NB4 (cell line): Measurements from ENCODE around the gene TSBP1.

Source experiments
- DNase-seq: peaks from one replicate; pipeline ENCODE4 v3.0.0; 2010; ENCODE audit warnings: low read depth
- H3K4me3 ChIP-seq: one replicate; pipeline ENCODE4 v1.5.1; 2011; ENCODE audit warnings: mild to moderate bottlenecking, low read depth, low read length, moderate library complexity
- MYC ChIP-seq: IDR thresholded peaks from 2 replicates; pipeline ENCODE4 v1.6.1; 2011; ENCODE audit warnings: low read depth, low read length
- POLR2A ChIP-seq: IDR thresholded peaks from 2 replicates; pipeline ENCODE4 v1.6.1; 2011; ENCODE audit warnings: mild to moderate bottlenecking; ENCODE audit not compliant: insufficient read length; ENCODE audit errors: extremely low read depth
- TF ChIP-seq, protein P1 (sequence below): IDR thresholded peaks from 2 replicates; pipeline ENCODE4 v1.6.1; 2011; ENCODE audit warnings: low read depth, low read length
- TF ChIP-seq, protein P2 (sequence below): IDR thresholded peaks from one replicate; pipeline ENCODE4 v1.5.1; 2012; ENCODE audit warnings: low read depth, low read length

TSBP1 gene

DNA sequence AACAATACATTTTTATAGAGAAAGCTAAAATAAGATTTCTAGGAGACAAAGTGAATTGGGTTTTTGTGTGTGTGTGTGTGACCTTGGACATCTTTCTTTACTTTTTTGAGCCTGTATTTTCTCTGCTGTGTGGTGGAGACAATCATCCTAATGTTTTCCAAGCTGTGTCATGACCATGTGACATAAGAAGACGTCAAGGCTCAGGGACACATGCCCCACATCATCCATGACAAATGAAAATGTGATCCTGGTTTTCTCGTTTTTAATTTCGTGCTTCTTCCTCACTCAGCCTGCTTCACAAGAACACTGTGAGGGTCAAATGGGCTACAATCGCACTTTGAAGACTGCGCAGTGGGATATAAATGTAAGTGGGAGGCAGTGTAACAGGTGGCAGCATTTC, 39.2 kb upstream of the TSBP1 start:
- DNase-seq = no peak
- H3K4me3 ChIP-seq = no peak overlapping the region
- TF ChIP-seq, protein P1, sequence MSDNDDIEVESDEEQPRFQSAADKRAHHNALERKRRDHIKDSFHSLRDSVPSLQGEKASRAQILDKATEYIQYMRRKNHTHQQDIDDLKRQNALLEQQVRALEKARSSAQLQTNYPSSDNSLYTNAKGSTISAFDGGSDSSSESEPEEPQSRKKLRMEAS = no peak
- TF ChIP-seq, protein P2, sequence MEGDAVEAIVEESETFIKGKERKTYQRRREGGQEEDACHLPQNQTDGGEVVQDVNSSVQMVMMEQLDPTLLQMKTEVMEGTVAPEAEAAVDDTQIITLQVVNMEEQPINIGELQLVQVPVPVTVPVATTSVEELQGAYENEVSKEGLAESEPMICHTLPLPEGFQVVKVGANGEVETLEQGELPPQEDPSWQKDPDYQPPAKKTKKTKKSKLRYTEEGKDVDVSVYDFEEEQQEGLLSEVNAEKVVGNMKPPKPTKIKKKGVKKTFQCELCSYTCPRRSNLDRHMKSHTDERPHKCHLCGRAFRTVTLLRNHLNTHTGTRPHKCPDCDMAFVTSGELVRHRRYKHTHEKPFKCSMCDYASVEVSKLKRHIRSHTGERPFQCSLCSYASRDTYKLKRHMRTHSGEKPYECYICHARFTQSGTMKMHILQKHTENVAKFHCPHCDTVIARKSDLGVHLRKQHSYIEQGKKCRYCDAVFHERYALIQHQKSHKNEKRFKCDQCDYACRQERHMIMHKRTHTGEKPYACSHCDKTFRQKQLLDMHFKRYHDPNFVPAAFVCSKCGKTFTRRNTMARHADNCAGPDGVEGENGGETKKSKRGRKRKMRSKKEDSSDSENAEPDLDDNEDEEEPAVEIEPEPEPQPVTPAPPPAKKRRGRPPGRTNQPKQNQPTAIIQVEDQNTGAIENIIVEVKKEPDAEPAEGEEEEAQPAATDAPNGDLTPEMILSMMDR = no peak
- TF ChIP-seq POLR2A (no peak), MYC (no peak)

DNA sequence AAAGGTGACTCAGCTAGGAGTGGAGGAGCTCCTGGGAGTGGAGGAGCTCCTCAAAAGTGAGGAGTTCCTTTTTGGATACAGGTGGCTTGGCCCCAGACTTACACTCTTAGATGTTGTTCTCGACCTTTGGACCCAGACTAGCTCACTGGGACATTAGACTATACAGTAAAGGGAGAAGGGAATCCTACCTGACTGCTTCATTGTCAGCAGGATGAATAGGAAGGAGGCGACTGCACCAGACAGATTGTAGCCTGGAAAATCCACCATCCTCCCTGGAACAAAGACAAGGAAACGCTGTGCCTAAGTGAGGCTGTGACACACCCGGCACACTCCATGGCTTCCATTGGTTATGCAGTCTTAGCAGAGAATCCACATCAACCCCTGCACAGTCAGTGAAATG, 35.2 kb upstream of the TSBP1 start, which contains the start of gene BTNL2:
TSS of gene BTNL2 (minus strand) at position 325 of the 400 bp plus-strand sequence. CDS start at position 267, 58 bp downstream.
- TF ChIP-seq MYC = no peak
- no peak for TF ChIP-seq POLR2A
- TF ChIP-seq, protein P2 = no peak
- TF ChIP-seq, protein P1 = no peak
- DNase-seq = no peak

DNA sequence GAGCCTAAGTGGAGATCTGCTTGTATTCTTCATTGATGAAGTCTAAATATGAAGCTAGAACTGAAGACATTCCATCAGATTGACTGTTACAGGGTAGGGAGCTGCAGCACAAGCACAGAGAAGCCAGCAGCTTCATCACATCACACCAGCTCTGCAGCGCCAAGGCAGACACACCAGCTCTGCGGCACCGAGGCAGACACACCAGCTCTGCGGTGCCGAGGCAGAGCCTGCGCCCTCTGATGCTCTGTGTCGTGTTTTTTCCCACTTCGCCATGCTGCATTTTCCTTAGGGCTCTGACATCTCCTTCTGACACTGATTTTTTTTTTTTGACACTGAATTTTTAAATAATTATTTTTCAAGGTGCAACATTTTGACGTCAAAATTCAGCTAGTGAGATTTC, 34.5 kb upstream of the TSBP1 start:
- DNase-seq = no peak
- H3K4me3 ChIP-seq = no peak overlapping the region
- no peak for TF ChIP-seq POLR2A
- no peak for TF ChIP-seq MYC
- TF ChIP-seq, protein P1 = no peak
- TF ChIP-seq, protein P2 = no peak

More for the DNA sequence above, 35.2 kb upstream of the TSBP1 start, which contains the start of gene BTNL2:
- no peak within 1 kb of the TSS for H3K4me3 ChIP-seq

DNA sequence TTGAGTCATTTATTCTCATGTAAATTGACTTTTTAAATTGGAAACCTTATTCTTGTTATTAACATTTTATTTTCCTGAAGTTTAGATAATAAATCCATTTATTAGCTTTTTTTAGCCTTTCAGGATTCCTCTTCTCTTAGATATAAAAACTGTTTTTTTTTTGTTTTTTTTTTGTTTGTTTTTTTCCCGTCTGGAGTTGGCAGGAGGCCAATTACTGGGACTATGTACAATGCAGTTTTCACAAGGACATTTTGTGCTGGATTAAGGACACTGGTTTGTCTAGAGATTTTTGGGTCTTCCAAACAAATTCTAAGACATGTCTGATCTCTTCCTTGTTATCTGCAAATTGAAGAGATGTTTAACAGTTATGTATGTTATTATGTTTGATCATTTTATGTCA, 34.0 kb upstream of the TSBP1 start:
- no peak overlapping the region for H3K4me3 ChIP-seq
- DNase-seq = no peak
- TF ChIP-seq, protein P2 = no peak
- TF ChIP-seq POLR2A (no peak), MYC (no peak)

DNA sequence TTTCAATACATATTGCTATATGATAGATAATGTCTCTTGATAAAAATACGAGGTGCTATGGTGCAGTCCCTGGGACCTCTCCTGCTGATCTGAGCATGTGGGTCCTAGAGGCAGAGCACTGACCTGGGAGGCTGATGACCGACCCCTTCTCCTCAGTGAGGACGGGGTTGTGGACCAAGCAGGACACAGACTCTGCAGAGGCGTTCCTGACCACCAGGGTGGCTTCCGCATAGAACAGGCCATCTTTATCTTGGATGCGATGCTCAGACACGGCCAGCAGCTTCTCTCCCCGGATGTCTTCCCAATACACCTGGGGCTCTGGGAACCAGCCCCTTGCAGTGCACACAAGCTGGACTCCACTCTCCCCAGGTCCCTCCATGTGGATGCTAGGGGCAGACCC, 31.1 kb upstream of the TSBP1 start:
- no peak overlapping the region for H3K4me3 ChIP-seq
- TF ChIP-seq MYC = no peak
- TF ChIP-seq, protein P1 = no peak
- TF ChIP-seq POLR2A = no peak
- TF ChIP-seq, protein P2 = no peak

DNA sequence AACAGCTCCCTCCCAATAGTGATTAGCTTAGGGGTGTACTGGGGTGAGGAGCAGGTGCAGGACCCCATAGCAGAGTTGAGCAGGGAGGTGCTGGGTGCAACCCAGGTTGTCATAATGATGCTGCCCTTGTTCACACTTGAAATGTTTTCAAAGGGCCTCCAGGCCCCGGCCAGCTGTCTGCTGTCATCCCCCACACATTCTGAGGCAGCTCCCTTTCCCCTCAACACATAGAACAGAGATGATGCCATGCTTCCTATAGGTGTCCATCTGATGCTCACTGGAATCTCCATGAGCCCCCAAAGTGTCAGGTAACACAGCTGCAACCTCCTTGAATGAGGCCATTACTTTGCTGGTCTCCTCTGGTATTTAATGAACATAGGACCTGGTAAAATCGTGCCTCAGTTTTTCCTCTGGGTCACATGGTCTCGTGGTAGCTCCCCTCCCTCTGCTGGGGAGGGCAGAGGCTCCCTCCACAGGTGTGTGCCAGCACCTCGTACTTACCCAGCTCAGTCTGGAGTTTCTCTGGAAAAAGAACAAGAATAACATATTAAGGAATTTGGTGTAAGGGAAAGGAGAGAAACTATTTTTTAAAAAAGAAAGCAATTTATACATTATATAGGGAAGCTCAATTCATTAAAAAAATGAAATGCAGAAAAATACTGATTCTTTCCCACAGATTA, 29.7 kb upstream of the TSBP1 start:
- no peak overlapping the region for H3K4me3 ChIP-seq
- TF ChIP-seq MYC = no peak
- TF ChIP-seq, protein P1 = no peak
- TF ChIP-seq POLR2A = no peak
- TF ChIP-seq, protein P2 = no peak
- DNase-seq = no peak

More for the DNA sequence above, 31.1 kb upstream of the TSBP1 start:
- no peak for DNase-seq
